HEK293T (cell line): ENCODE results near the gene PSMB3.

Experiments
- ARNT ChIP-seq: fragments of 450-650 bp; IDR thresholded peaks from 2 replicates; pipeline ENCODE4 v1.6.1; 2017; ENCODE audit warnings: mild to moderate bottlenecking
- BHLHE40 ChIP-seq: fragments of 450-650 bp; IDR thresholded peaks from 2 replicates; pipeline ENCODE4 v1.6.1; 2016; ENCODE audit warnings: mild to moderate bottlenecking, moderate library complexity, borderline replicate concordance
- ELF4 ChIP-seq: fragments of 450-650 bp; IDR thresholded peaks from 2 replicates; pipeline ENCODE4 v1.6.1; 2017; ENCODE audit warnings: antibody characterized with exemption
- FOXA1 ChIP-seq: fragments of 450-650 bp; IDR thresholded peaks from 2 replicates; pipeline ENCODE4 v1.6.1; 2016; ENCODE audit warnings: mild to moderate bottlenecking
- FOXK2 ChIP-seq: fragments of 450-650 bp; IDR thresholded peaks from 2 replicates; pipeline ENCODE4 v1.6.1; 2016; ENCODE audit warnings: mild to moderate bottlenecking
- FOXM1 ChIP-seq: fragments of 450-650 bp; IDR thresholded peaks from 2 replicates; pipeline ENCODE4 v1.6.1; 2017; ENCODE audit warnings: mild to moderate bottlenecking, borderline replicate concordance
- HDGF ChIP-seq: fragments of 450-650 bp; IDR thresholded peaks from 2 replicates; pipeline ENCODE4 v1.6.1; 2017; ENCODE audit warnings: antibody characterized with exemption, borderline replicate concordance
- L3MBTL2 ChIP-seq: fragments of 450-650 bp; conservative IDR thresholded peaks from 2 replicates; pipeline ENCODE4 v1.6.1; 2016; ENCODE audit warnings: mild to moderate bottlenecking
- NFRKB ChIP-seq: fragments of 450-650 bp; IDR thresholded peaks from 2 replicates; pipeline ENCODE4 v1.6.1; 2016; ENCODE audit warnings: mild to moderate bottlenecking, moderate library complexity
- SP1 ChIP-seq: fragments of 450-650 bp; IDR thresholded peaks from 2 replicates; pipeline ENCODE4 v1.6.1; 2017
- TARDBP ChIP-seq: fragments of 450-650 bp; IDR thresholded peaks from 2 replicates; pipeline ENCODE4 v1.6.1; 2016
- ZNF384 ChIP-seq: fragments of 450-650 bp; IDR thresholded peaks from 2 replicates; pipeline ENCODE4 v1.6.1; 2016
- TF ChIP-seq, protein P1 (sequence below): fragments of 450-650 bp; IDR thresholded peaks from 2 replicates; pipeline ENCODE4 v1.6.1; 2016

DNA sequence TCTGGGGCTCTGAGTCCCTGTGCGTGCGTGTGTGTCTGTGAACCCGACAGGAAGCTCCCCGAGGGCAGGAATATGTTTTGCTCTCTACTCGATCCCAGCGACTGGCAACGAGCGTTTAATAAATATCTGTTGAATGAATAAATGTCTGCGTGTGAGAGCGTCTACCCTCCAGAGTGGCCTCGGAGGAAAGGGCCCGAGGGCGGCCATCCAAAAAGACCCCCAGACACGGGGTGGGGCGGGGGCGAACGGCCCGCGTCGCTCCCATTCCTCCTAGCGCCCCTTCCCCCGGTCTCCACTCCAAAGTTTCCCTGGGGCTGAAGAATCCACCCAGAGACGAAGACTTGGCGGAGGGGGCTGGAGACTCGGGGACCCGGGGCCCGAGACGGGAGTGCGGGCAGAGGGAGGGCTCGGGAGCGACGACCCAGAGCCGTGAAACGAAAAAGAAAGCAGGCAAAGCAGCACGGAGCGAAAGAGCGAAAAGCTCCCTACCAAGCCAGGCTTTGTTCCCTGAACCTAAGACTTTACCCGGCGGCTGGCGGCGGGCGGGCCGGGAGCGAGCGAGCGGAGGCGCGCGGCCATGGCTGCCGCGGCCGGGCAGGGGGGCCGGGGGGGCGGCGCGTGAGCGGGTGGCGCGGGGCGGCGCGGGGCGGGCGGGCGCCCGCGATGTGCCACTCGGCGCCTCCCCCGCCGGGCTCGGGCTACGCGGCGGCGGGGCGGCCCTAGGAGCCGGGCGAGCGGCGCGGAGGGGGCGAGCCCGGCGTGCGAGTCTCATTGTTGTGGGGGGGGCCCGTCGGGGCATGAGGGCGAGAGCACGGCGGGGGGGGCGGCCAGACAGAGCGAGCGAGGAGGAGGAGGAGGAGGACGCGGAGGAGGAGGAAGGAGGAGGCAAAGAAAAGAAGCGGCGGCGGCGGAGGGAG is 47.7 kb upstream of the PSMB3 start, which contains the start of gene MLLT6:
- no peak for TF ChIP-seq NFRKB
- TF ChIP-seq FOXA1 = no peak
- TF ChIP-seq HDGF = no peak
- no peak for TF ChIP-seq FOXK2
- TF ChIP-seq, protein P1, sequence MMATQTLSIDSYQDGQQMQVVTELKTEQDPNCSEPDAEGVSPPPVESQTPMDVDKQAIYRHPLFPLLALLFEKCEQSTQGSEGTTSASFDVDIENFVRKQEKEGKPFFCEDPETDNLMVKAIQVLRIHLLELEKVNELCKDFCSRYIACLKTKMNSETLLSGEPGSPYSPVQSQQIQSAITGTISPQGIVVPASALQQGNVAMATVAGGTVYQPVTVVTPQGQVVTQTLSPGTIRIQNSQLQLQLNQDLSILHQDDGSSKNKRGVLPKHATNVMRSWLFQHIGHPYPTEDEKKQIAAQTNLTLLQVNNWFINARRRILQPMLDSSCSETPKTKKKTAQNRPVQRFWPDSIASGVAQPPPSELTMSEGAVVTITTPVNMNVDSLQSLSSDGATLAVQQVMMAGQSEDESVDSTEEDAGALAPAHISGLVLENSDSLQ = no peak
- no peak for TF ChIP-seq BHLHE40
- no peak for TF ChIP-seq TARDBP
- no peak for TF ChIP-seq L3MBTL2
- no peak for TF ChIP-seq FOXM1
- no peak for TF ChIP-seq SP1
- TF ChIP-seq ZNF384 = no peak
- TF ChIP-seq ELF4 = no peak
- TF ChIP-seq ARNT = no peak
